Liver (tissue), 9 donors: ENCODE measurements around the gene BATF3. TPM values are rescaled to one million over a fixed set of nuclear protein-coding genes. Genes with fewer than 3 reads are reported as not detected.

Experiments
- DNase-seq: peaks from one replicate; pipeline ENCODE4 v3.0.0-alpha.2; 2017; ENCODE audit warnings: low spot score
- H3K27ac ChIP-seq, 2 donors: one replicate each; pipeline ENCODE4 v1.7.0; 2013; ENCODE audit warnings: inconsistent platforms in 2 of 2, low read length in 2 of 2, control low read depth in 1 of 2, low read depth in 1 of 2, mild to moderate bottlenecking in 1 of 2
- H3K27me3 ChIP-seq, 4 donors: one replicate each; pipeline versions ENCODE4 v1.6.1 to v1.7.0; 2013; ENCODE audit warnings: low read length in 3 of 4, inconsistent platforms in 1 of 4, mild to moderate bottlenecking in 1 of 4, moderate library complexity in 1 of 4; ENCODE audit not compliant: control insufficient read depth in 4 of 4, insufficient read depth in 4 of 4
- H3K36me3 ChIP-seq, 4 donors: one replicate each; pipeline versions ENCODE4 v1.6.1 to v1.7.0; 2013; ENCODE audit warnings: low read length in 3 of 4, mild to moderate bottlenecking in 3 of 4, low read depth in 1 of 4, moderate library complexity in 1 of 4; ENCODE audit not compliant: control insufficient read depth in 4 of 4, insufficient read depth in 3 of 4
- H3K4me1 ChIP-seq, 4 donors: one replicate each; pipeline versions ENCODE4 v1.6.1 to v1.7.0; 2013; ENCODE audit warnings: low read length in 3 of 4, mild to moderate bottlenecking in 3 of 4, moderate library complexity in 1 of 4; ENCODE audit not compliant: control insufficient read depth in 4 of 4, insufficient read depth in 4 of 4
- H3K4me3 ChIP-seq, 3 donors: one replicate each; pipeline versions ENCODE4 v1.6.1 to v1.7.0; 2013; ENCODE audit warnings: low read length in 3 of 3, control low read depth in 1 of 3, low read depth in 1 of 3, mild to moderate bottlenecking in 1 of 3
- H3K9ac ChIP-seq, 2 donors: one replicate each; pipeline ENCODE4 v1.7.0; 2013; ENCODE audit warnings: low read length in 2 of 2, mild to moderate bottlenecking in 2 of 2, moderate library complexity in 2 of 2, control low read depth in 1 of 2, low read depth in 1 of 2
- H3K9me3 ChIP-seq, 4 donors: one replicate each; pipeline versions ENCODE4 v1.6.1 to v1.7.0; 2013; ENCODE audit warnings: low read length in 3 of 4; ENCODE audit not compliant: control insufficient read depth in 4 of 4
- EGR1 ChIP-seq, 2 donors: IDR thresholded peaks; 2 replicates each; pipeline ENCODE4 v1.6.1; 2016 to 2018; ENCODE audit warnings: antibody characterized with exemption in 2 of 2, low read depth in 2 of 2
- FOXA1 ChIP-seq: IDR thresholded peaks from 2 replicates; pipeline ENCODE4 v1.6.1; 2016; ENCODE audit warnings: antibody characterized with exemption
- FOXA2 ChIP-seq: IDR thresholded peaks from 2 replicates; pipeline ENCODE4 v1.6.1; 2016; ENCODE audit warnings: antibody characterized with exemption
- GABPA ChIP-seq, 2 donors: IDR thresholded peaks in 1 of 2; conservative IDR thresholded peaks in 1 of 2; 2 replicates each; pipeline ENCODE4 v1.6.1; 2016; ENCODE audit warnings: antibody characterized with exemption in 2 of 2, mild to moderate bottlenecking in 1 of 2, moderate library complexity in 1 of 2
- HNF4A ChIP-seq, 2 donors: conservative IDR thresholded peaks; 2 replicates each; pipeline ENCODE4 v1.6.1; 2016; ENCODE audit warnings: antibody characterized with exemption in 2 of 2, mild to moderate bottlenecking in 2 of 2
- JUND ChIP-seq, 2 donors: IDR thresholded peaks; 2 replicates each; pipeline ENCODE4 v1.6.1; 2016; ENCODE audit warnings: antibody characterized with exemption in 2 of 2
- RXRA ChIP-seq, 2 donors: IDR thresholded peaks; 2 replicates each; pipeline ENCODE4 v1.6.1; 2017 to 2018; ENCODE audit warnings: antibody characterized with exemption in 2 of 2, mild to moderate bottlenecking in 1 of 2
- SP1 ChIP-seq: IDR thresholded peaks from 2 replicates; pipeline ENCODE4 v1.6.1; 2018; ENCODE audit warnings: antibody characterized with exemption, mild to moderate bottlenecking
- TAF1 ChIP-seq: conservative IDR thresholded peaks from 2 replicates; pipeline ENCODE4 v1.6.1; 2016; ENCODE audit warnings: antibody characterized with exemption, mild to moderate bottlenecking
- WGBS: extraction: QIAGEN DNeasy Blood & Tissue Kit; methylation state at CpG from one replicate; pipeline ENCODE4 v1.1.7; 2013; 5-methylcytosine and 5-hydroxymethylcytosine counted together
- polyA plus RNA-seq, 2 donors: library from polyadenylated mRNA; stranded (reverse) in 1 of 2; unstranded in 1 of 2; fragments of 200-250 nt in 1 of 2; fragments of >200 nt in 1 of 2; fragmentation: Nextera tagmentation in 1 of 2; extraction: Ambion mirVana in 1 of 2; gene quantifications; one replicate each; pipeline versions ENCODE4 v1.2.1 to v1.2.3, GENCODE V29; 2013 to 2015
- total RNA-seq, 2 donors: library from RNA; depleted of rRNA; stranded (reverse); fragments of >200 nt; gene quantifications; one replicate each; pipeline ENCODE4 v1.2.3, GENCODE V29; 2014
- TF ChIP-seq, protein P1 (sequence below): IDR thresholded peaks from 2 replicates; pipeline ENCODE4 v1.6.1; 2016; ENCODE audit warnings: antibody characterized with exemption, mild to moderate bottlenecking
- TF ChIP-seq, protein P2 (sequence below): fragments of 150-350 bp; IDR thresholded peaks from 2 replicates; pipeline ENCODE4 v1.5.1; 2017; ENCODE audit warnings: improper control_type of control experiment, low read depth, low read length; ENCODE audit not compliant: missing input control
- TF ChIP-seq, protein P3 (sequence below): IDR thresholded peaks from 2 replicates; pipeline ENCODE4 v1.6.1; 2016; ENCODE audit warnings: antibody characterized with exemption
- TF ChIP-seq, protein P4 (sequence below): IDR thresholded peaks from 2 replicates; pipeline ENCODE4 v1.6.1; 2016; ENCODE audit warnings: antibody characterized with exemption
- donor health status: healthy.
- donor health status: healthy.
- donor health status: healthy.
- donor health status: healthy.
- donor health status: healthy.

Gene BATF3
- total and polyA plus RNA-seq, 4 donors: 0.65 to 1.0 (median 0.91) TPM

GRCh38 chr1:212671342-212672031 lies 28.2 kb downstream of the BATF3 start:
- peaks cover 0 to 2% (median 0%) of the 10 kb centered on the region in 4 donors for H3K27me3 ChIP-seq
- WGBS: 62% methylated on average over 12 of the region's 12 CpGs
- H3K4me1 ChIP-seq: no peaks in the 10 kb centered on the region
- no peak for DNase-seq
- H3K27ac ChIP-seq: no peak overlapping the region
- H3K36me3 ChIP-seq: no peaks in the 10 kb centered on the region
- no peak overlapping the region for H3K4me3 ChIP-seq
- H3K9ac ChIP-seq: no peak overlapping the region
- TF ChIP-seq, protein P1, sequence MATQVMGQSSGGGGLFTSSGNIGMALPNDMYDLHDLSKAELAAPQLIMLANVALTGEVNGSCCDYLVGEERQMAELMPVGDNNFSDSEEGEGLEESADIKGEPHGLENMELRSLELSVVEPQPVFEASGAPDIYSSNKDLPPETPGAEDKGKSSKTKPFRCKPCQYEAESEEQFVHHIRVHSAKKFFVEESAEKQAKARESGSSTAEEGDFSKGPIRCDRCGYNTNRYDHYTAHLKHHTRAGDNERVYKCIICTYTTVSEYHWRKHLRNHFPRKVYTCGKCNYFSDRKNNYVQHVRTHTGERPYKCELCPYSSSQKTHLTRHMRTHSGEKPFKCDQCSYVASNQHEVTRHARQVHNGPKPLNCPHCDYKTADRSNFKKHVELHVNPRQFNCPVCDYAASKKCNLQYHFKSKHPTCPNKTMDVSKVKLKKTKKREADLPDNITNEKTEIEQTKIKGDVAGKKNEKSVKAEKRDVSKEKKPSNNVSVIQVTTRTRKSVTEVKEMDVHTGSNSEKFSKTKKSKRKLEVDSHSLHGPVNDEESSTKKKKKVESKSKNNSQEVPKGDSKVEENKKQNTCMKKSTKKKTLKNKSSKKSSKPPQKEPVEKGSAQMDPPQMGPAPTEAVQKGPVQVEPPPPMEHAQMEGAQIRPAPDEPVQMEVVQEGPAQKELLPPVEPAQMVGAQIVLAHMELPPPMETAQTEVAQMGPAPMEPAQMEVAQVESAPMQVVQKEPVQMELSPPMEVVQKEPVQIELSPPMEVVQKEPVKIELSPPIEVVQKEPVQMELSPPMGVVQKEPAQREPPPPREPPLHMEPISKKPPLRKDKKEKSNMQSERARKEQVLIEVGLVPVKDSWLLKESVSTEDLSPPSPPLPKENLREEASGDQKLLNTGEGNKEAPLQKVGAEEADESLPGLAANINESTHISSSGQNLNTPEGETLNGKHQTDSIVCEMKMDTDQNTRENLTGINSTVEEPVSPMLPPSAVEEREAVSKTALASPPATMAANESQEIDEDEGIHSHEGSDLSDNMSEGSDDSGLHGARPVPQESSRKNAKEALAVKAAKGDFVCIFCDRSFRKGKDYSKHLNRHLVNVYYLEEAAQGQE: no peak
- TF ChIP-seq FOXA2 (no peak), FOXA1 (no peak), JUND (IDR thresholded peaks at IDR 0.05) (no peak), HNF4A (conservative IDR thresholded peaks at IDR 0.05) (no peak), GABPA (IDR thresholded peaks at IDR 0.05 in 1 of 2, conservative IDR thresholded peaks at IDR 0.05 in 1 of 2) (no peak), EGR1 (IDR thresholded peaks at IDR 0.05; ENCODE audit: low read depth in 2 of 2) (no peak), RXRA (IDR thresholded peaks at IDR 0.05) (no peak), TAF1 (no peak), SP1 (no peak)
- TF ChIP-seq, protein P2, sequence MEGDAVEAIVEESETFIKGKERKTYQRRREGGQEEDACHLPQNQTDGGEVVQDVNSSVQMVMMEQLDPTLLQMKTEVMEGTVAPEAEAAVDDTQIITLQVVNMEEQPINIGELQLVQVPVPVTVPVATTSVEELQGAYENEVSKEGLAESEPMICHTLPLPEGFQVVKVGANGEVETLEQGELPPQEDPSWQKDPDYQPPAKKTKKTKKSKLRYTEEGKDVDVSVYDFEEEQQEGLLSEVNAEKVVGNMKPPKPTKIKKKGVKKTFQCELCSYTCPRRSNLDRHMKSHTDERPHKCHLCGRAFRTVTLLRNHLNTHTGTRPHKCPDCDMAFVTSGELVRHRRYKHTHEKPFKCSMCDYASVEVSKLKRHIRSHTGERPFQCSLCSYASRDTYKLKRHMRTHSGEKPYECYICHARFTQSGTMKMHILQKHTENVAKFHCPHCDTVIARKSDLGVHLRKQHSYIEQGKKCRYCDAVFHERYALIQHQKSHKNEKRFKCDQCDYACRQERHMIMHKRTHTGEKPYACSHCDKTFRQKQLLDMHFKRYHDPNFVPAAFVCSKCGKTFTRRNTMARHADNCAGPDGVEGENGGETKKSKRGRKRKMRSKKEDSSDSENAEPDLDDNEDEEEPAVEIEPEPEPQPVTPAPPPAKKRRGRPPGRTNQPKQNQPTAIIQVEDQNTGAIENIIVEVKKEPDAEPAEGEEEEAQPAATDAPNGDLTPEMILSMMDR: no peak
- TF ChIP-seq, protein P3, sequence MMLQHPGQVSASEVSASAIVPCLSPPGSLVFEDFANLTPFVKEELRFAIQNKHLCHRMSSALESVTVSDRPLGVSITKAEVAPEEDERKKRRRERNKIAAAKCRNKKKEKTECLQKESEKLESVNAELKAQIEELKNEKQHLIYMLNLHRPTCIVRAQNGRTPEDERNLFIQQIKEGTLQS: no peak
- TF ChIP-seq, protein P4, sequence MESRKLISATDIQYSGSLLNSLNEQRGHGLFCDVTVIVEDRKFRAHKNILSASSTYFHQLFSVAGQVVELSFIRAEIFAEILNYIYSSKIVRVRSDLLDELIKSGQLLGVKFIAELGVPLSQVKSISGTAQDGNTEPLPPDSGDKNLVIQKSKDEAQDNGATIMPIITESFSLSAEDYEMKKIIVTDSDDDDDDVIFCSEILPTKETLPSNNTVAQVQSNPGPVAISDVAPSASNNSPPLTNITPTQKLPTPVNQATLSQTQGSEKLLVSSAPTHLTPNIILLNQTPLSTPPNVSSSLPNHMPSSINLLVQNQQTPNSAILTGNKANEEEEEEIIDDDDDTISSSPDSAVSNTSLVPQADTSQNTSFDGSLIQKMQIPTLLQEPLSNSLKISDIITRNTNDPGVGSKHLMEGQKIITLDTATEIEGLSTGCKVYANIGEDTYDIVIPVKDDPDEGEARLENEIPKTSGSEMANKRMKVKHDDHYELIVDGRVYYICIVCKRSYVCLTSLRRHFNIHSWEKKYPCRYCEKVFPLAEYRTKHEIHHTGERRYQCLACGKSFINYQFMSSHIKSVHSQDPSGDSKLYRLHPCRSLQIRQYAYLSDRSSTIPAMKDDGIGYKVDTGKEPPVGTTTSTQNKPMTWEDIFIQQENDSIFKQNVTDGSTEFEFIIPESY: no peak
- no peaks in the 10 kb centered on the region for H3K9me3 ChIP-seq

DNA sequence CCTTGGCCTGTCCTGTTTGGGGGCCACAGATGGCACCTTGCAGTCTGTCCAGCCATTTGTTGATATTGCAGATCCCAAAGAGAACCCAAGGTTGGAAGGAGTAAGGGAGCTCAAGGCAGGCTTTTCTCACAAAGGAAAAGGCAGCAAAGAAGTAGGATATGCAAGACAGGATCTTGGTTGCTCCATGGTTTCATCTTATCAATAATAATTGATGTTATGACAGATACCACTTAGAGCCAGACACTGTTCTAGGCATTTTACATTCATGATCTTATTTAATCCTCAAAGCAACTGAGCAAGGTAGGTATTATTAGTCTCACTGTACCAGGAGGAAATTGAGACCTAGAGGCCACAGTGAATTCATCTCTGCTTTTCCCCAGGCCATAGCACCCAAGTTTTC lies 28.8 kb downstream of the BATF3 start:
- no peak for TF ChIP-seq TAF1
- TF ChIP-seq JUND (IDR thresholded peaks at IDR 0.05): no peak
- no peak for TF ChIP-seq FOXA2
- TF ChIP-seq, protein P2: no peak
- TF ChIP-seq SP1: no peak
- Histone ChIP-seq H3K27me3 (peaks cover 0 to 2% (median 0%) of the 10 kb centered on the region in 4 donors), H3K4me3 (no peak overlapping the region), H3K36me3 (no peaks in the 10 kb centered on the region), H3K9me3 (no peaks in the 10 kb centered on the region), H3K4me1 (peaks cover 0 to under 1% (median 0%) of the 10 kb centered on the region in 4 donors), H3K9ac (no peak overlapping the region), H3K27ac (no peak overlapping the region)
- no peak for DNase-seq
